Anterior cingulate cortex (tissue), 58 donors: ENCODE measurements around the gene ACTR8.

Experiments used
- DNase-seq, 58 donors: peaks; one replicate each; lab custom pipeline; 2025; lab: John Stamatoyannopoulos, UW

ACTR8 gene

GRCh38 chr3:53841296-53841695, 40.7 kb downstream of the ACTR8 start:
- no peak for DNase-seq

- no peak for DNase-seq
Observed at GRCh38 chr3:53837331-53837730, 44.6 kb downstream of the ACTR8 start.

GRCh38 chr3:53836084-53836872, 45.7 kb downstream of the ACTR8 start:
- DNase-seq = no peak

DNA sequence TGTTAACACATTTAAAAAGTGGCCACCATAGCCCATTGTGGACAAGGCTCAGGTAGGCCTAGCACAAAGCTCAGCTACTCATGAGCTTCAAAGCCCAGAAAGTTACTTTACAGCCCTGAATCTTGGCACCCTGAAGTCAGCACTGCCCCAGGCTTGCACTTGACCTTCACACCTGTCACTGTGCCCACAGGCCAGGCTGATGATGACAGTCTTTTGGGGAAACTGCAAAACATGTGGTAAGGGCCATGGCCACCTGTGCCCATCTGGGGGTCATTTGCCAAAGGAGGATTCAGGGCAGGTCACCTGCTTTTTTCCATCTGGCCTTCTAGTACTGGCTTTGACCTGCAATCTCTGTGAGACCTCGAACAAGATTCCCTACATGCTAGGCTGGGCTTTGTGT, 46.7 kb downstream of the ACTR8 start:
- DNase-seq = no peak

GRCh38 chr3:53834429-53835095, 47.4 kb downstream of the ACTR8 start:
- DNase-seq = no peak

GRCh38 chr3:53833700-53834099, 48.3 kb downstream of the ACTR8 start:
- DNase-seq = no peak

DNA sequence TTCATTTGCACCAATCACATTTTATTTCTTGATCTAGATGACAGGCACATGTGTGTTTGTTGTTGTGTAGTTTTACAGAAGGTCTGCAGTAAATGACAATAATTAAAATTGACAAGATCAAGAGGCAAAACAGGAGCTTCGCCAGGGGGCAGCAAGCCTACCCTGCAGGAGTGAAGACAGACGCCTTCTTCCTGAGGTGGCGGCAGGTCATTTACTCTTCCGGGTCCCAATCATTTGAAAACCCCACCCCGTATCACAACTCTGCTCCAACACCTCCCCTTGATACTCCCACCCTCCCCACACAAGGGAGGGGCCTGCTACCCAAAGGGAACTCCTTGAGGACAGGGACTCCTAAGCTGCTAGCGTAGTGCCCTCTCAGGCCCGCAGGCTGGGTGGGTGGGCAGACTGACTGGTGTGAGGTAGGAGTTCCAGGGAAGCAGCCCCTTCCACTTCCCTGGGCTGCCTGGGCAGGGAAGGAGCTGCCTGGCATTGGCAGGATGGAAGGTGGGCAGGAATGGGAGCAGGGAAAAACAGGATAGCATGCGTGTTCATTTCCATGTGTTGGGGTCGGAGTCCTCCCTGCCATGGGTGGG, 48.8 kb downstream of the ACTR8 start:
- DNase-seq = no peak

- no peak for DNase-seq
Observed at GRCh38 chr3:53830944-53831343, 51.0 kb downstream of the ACTR8 start.

DNA sequence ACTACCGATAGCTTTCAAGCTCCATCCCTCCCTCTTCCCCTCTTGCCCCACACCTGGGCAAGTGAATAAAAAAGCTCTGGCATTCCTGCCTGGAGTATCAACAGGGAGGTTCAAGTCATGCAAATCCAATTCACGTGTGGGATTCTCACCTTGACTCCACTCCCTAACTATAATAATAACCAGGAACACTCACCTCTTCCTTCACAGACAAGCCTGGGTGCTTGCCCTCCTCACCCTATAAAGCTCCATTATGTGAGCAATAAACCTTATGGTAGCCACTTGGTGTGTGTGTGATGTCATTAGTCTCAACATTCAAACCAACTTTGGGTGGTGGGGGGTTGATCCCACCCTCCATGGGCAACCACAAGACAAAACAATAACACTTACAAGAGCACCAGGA, 52.3 kb downstream of the ACTR8 start:
- DNase-seq = no peak

- DNase-seq = no peak
Observed at GRCh38 chr3:53828581-53828980, 53.4 kb downstream of the ACTR8 start.

DNA sequence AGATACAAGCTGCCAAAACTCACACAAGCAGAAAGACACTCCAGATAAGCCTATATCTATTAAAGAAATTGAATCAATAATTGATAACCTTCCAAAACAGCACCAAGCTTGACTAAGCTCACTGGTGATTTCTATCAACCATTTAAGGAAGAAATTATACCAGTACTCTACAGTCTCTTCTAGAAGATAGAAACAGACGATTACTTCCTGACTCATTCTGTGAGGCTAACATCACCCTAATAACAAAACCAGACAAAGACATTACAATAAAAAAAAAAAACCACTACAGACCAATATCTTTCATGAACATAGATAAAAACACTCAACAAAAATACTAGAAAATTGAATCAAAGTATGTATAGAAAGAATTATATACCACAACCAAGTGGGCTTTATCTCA, 55.9 kb downstream of the ACTR8 start:
- DNase-seq = no peak

DNA sequence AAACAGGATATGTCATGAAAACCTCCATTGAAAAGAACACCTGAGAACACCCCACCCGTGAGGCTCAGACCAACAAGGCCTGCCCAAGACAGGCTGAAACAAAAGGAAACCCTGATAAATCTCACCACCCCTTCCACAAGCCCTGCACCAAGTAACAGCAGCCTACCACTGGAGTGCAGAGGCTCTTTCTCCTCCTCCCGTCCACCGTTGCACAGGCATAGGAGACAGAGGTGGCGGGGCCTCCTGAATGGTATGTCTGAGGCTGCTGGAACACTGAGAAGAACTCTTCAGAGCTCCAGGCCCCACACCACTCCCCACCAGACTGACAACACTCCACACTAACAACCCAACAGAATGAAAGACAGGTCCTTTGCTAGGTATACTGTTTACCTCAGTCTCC, 57.2 kb downstream of the ACTR8 start:
- DNase-seq = no peak

- no peak for DNase-seq
Observed at GRCh38 chr3:53823956-53824657, 57.8 kb downstream of the ACTR8 start.

GRCh38 chr3:53823026-53823955, 58.7 kb downstream of the ACTR8 start:
- DNase-seq = no peak

GRCh38 chr3:53822331-53822741, 59.6 kb downstream of the ACTR8 start:
- DNase-seq = no peak

GRCh38 chr3:53821631-53822121, 60.3 kb downstream of the ACTR8 start:
- no peak for DNase-seq

DNA sequence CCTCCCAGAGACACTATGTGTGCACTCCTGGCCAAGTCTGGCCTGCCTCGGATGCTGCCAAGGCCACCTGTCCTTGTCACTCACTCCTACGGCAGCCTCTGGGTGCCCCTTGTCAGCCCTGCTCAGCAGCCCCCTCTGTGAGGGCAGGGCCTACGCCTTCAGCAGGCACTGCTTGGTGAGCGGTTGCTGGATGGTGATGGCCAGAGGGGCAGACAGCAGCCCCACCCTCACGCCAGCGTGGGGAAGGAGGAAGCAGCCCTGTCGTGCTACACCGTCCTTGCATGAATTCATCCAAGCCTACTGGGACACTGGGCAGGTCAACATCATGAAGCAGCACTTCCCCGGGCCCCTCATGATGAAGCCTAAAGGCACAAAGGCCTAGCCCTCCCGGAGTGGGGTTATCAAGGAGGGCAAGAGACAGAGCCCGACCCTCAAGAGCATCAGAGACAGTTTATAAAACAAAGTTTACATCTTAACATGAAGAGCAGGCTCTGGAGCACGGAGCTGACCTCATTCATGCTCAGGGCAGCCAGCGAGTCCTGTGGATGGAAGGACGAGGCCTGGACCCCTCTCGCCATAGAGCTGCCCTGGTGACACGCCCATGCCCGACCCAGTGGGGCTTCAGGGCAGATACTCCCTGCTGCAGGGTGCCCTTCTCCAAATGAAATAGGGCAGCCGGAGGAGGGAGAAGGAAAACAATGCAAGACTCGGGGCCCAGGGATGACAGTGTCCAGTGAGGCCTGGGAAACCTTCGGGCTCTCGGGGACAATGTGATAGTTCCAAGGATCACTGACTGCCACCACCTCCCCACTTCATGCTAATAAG, 61.0 kb downstream of the ACTR8 start:
- no peak for DNase-seq

DNA sequence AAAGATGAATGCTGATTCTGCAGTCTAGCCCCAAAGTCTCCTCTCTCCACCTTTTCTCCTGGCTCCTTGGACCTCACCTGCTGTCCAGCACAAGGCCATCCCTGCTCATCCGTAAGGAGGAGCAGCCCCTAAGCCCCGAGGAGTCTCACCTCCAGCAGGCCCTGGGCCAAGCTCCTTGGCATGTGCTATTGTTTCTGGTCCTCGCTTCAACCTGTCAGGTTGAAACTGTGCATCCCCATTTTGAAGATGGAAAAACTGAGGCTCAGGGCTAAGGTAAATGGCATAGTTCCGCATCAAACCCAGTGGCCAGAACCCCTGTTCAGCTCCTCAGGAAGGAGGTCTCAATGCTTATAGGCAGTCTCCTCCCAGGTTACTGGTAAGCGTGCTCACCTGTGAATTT, 61.9 kb downstream of the ACTR8 start:
- no peak for DNase-seq
